Measurements from ENCODE around the gene PON1. TPM values are rescaled to one million over a fixed set of nuclear protein-coding genes. Genes with fewer than 3 reads are reported as not detected.

Gene PON1
- total and polyA plus RNA-seq, 2 donors (not counting 1 experiment from before 2014, with no cell fraction given), result not detected

- H3K9ac ChIP-seq (ENCODE audit: low read length), result no peak overlapping the region
- H4K20me1 ChIP-seq (ENCODE audit: control insufficient read depth, insufficient read depth, low read length, poor library complexity, severe bottlenecking), result no peaks in the 10 kb centered on the region
- H3K27ac Mint-ChIP-seq, result no peak overlapping the region
- no peak overlapping the region for H3K27ac ChIP-seq (ENCODE audit: low read length in 2 of 2)
- CTCF ChIA-PET, result no interaction called here
- peaks cover under 1% of the 10 kb centered on the region for H3K27me3 Mint-ChIP-seq
- WGBS (ENCODE audit: insufficient coverage), result no CpG with 5 or more reads among the region's 1 CpG
- no peak for DNase-seq
- no peaks in the 10 kb centered on the region for H3K79me2 ChIP-seq (ENCODE audit: control insufficient read depth, insufficient read depth, low read length)
- no peak overlapping the region for H3K4me2 ChIP-seq (replicated peaks; ENCODE audit: low read depth, low read length, poor library complexity, severe bottlenecking)
- no peaks in the 10 kb centered on the region for H3K36me3 ChIP-seq (replicated peaks in 1 of 2; ENCODE audit: control extremely low read depth in 1 of 2, control insufficient read depth in 1 of 2, extremely low read depth in 1 of 2, insufficient read depth in 2 of 2, low read length in 1 of 2)
- no peaks in the 10 kb centered on the region for H3K27me3 ChIP-seq (replicated peaks in 1 of 4; ENCODE audit: control extremely low read depth in 1 of 4, control insufficient read depth in 3 of 4, insufficient read depth in 4 of 4, low read length in 3 of 4)
- H3K9me3 Mint-ChIP-seq (ENCODE audit: insufficient read depth), result no peaks in the 10 kb centered on the region
- ATAC-seq (ENCODE audit: low read depth), result no peak
- no peaks in the 10 kb centered on the region for H3K9me3 ChIP-seq (ENCODE audit: control extremely low read depth in 1 of 3, control insufficient read depth in 2 of 3, insufficient read depth in 1 of 3, low read length in 2 of 3)
- peaks cover 0 to under 1% of the 10 kb centered on the region in 2 donors for H3K4me1 ChIP-seq (ENCODE audit: control insufficient read depth in 2 of 2, insufficient read depth in 2 of 2, low read length in 2 of 2)
- H2AFZ ChIP-seq (ENCODE audit: insufficient read depth, low read depth, low read length, poor library complexity, severe bottlenecking), result no peak overlapping the region
- POLR2A ChIA-PET, result no interaction called here
- H3K4me3 Mint-ChIP-seq, result no peak overlapping the region
- no peak for TF ChIP-seq EZH2 (IDR thresholded peaks at IDR 0.05; ENCODE audit: borderline replicate concordance, insufficient read depth, low read depth, low read length, poor library complexity, severe bottlenecking)
- peaks cover under 1% of the 10 kb centered on the region for H3K4me1 Mint-ChIP-seq
- H3K4me3 ChIP-seq (ENCODE audit: control extremely low read depth in 1 of 5, extremely low read depth in 1 of 5, insufficient read depth in 1 of 5, low read depth in 2 of 5, low read length in 4 of 5), result no peak overlapping the region
- intact Hi-C loops (cut with micrococcal nuclease), result no loop called here
Observed at GRCh38 chr7:95319570-95319969, 4.8 kb downstream of the PON1 start.

DNA sequence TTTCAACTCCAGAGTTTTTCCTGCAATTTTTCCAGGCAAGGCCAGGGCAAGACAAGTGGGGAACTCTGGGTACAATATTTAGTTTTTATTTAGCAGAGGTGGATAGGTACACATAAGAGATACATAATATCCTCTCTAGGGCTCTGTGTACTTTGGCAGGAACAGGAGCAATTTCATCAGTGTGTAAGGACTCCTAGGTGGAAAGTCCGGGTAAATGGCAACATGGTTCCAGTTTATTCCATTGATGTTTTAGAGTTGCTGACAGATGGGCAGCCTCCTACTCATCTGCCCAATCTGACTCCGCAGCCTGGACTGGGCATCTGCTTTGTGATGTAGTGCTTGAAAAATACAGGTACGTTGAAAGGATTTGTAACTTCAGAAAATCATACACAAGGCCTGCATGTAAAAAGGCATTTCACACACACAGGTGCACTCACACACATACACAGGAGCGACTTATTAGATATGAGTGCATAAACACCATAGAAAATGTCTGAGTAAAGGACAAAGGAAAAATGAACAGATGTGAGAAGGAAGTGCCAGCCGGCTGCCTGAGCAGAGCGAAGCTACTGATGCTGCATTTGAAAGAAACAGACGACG is 5.7 kb downstream of the PON1 start:
- Mint-ChIP-seq H3K4me1 (no peaks in the 10 kb centered on the region), H3K4me3 (no peak overlapping the region), H3K27me3 (peaks cover 3% of the 10 kb centered on the region), H3K9me3 (ENCODE audit: insufficient read depth) (no peaks in the 10 kb centered on the region), H3K27ac (no peak overlapping the region)
- no peak overlapping the region for H2AFZ ChIP-seq (ENCODE audit: insufficient read depth, low read depth, low read length, poor library complexity, severe bottlenecking)
- DNase-seq, result no peak
- H3K27ac ChIP-seq (ENCODE audit: low read length in 2 of 2), result no peak overlapping the region
- no peak overlapping the region for H3K4me3 ChIP-seq (ENCODE audit: control extremely low read depth in 1 of 5, extremely low read depth in 1 of 5, insufficient read depth in 1 of 5, low read depth in 2 of 5, low read length in 4 of 5)
- no peaks in the 10 kb centered on the region for H3K27me3 ChIP-seq (replicated peaks in 1 of 4; ENCODE audit: control extremely low read depth in 1 of 4, control insufficient read depth in 3 of 4, insufficient read depth in 4 of 4, low read length in 3 of 4)
- no peak for ATAC-seq (ENCODE audit: low read depth)
- no peaks in the 10 kb centered on the region for H3K9me3 ChIP-seq (ENCODE audit: control extremely low read depth in 1 of 3, control insufficient read depth in 2 of 3, insufficient read depth in 1 of 3, low read length in 2 of 3)
- TF ChIP-seq CTCF (IDR thresholded peaks at IDR 0.05) (no peak), EZH2 (IDR thresholded peaks at IDR 0.05; ENCODE audit: borderline replicate concordance, insufficient read depth, low read depth, low read length, poor library complexity, severe bottlenecking) (no peak)
- WGBS (ENCODE audit: insufficient coverage), result no CpG with 5 or more reads among the region's 8 CpGs
- intact Hi-C loops (cut with micrococcal nuclease), result no loop called here
- no peaks in the 10 kb centered on the region for H3K4me1 ChIP-seq (ENCODE audit: control insufficient read depth in 2 of 2, insufficient read depth in 2 of 2, low read length in 2 of 2)
- H4K20me1 ChIP-seq (ENCODE audit: control insufficient read depth, insufficient read depth, low read length, poor library complexity, severe bottlenecking), result no peaks in the 10 kb centered on the region
- no peak overlapping the region for H3K4me2 ChIP-seq (replicated peaks; ENCODE audit: low read depth, low read length, poor library complexity, severe bottlenecking)
- no peak overlapping the region for H3K9ac ChIP-seq (ENCODE audit: low read length)
- no peaks in the 10 kb centered on the region for H3K79me2 ChIP-seq (ENCODE audit: control insufficient read depth, insufficient read depth, low read length)
- no peaks in the 10 kb centered on the region for H3K36me3 ChIP-seq (replicated peaks in 1 of 2; ENCODE audit: control extremely low read depth in 1 of 2, control insufficient read depth in 1 of 2, extremely low read depth in 1 of 2, insufficient read depth in 2 of 2, low read length in 1 of 2)
- CTCF ChIA-PET, result no interaction called here
- POLR2A ChIA-PET, result no interaction called here
